Mucosa of stomach (tissue), 1 donor: ENCODE results near the gene HSPA12A.

Source experiments
- H3K27me3 ChIP-seq: one replicate; pipeline ENCODE4 v1.7.0; 2013; ENCODE audit warnings: mild to moderate bottlenecking, low read length; ENCODE audit not compliant: control insufficient read depth, insufficient read depth
- H3K36me3 ChIP-seq: one replicate; pipeline ENCODE4 v1.7.0; 2013; ENCODE audit warnings: low read length; ENCODE audit not compliant: control insufficient read depth, insufficient read depth
- H3K4me1 ChIP-seq: one replicate; pipeline ENCODE4 v1.7.0; 2013; ENCODE audit warnings: mild to moderate bottlenecking, low read length; ENCODE audit not compliant: control insufficient read depth, insufficient read depth
- H3K4me3 ChIP-seq: one replicate; pipeline ENCODE4 v1.7.0; 2013; ENCODE audit warnings: low read length
- H3K9ac ChIP-seq: one replicate; pipeline ENCODE4 v1.7.0; 2013; ENCODE audit warnings: mild to moderate bottlenecking, low read length, moderate library complexity
- H3K9me3 ChIP-seq: one replicate; pipeline ENCODE4 v1.7.0; 2013; ENCODE audit warnings: mild to moderate bottlenecking, low read length, moderate library complexity; ENCODE audit not compliant: control insufficient read depth
- donor health status: Pancreatic carcinoma.

HSPA12A gene

GRCh38 chr10:116637830-116638229 is 104.5 kb downstream of the HSPA12A start:
- H3K9ac ChIP-seq, result no peak overlapping the region
- no peaks in the 10 kb centered on the region for H3K4me1 ChIP-seq
- no peaks in the 10 kb centered on the region for H3K9me3 ChIP-seq
- H3K27me3 ChIP-seq, result no peaks in the 10 kb centered on the region
- no peaks in the 10 kb centered on the region for H3K36me3 ChIP-seq
- H3K4me3 ChIP-seq, result no peak overlapping the region

- Histone ChIP-seq H3K27me3 (no peaks in the 10 kb centered on the region), H3K9me3 (no peaks in the 10 kb centered on the region), H3K9ac (no peak overlapping the region), H3K36me3 (no peaks in the 10 kb centered on the region), H3K4me1 (no peaks in the 10 kb centered on the region), H3K4me3 (no peak overlapping the region)
Measured at GRCh38 chr10:116636976-116637375, 105.4 kb downstream of the HSPA12A start.

GRCh38 chr10:116636385-116636784 is 106.0 kb downstream of the HSPA12A start:
- Histone ChIP-seq H3K36me3 (no peaks in the 10 kb centered on the region), H3K27me3 (no peaks in the 10 kb centered on the region), H3K9ac (no peak overlapping the region), H3K4me1 (no peaks in the 10 kb centered on the region), H3K9me3 (no peaks in the 10 kb centered on the region), H3K4me3 (no peak overlapping the region)

- Histone ChIP-seq H3K9me3 (no peaks in the 10 kb centered on the region), H3K36me3 (no peaks in the 10 kb centered on the region), H3K4me3 (no peak overlapping the region), H3K9ac (no peak overlapping the region), H3K4me1 (no peaks in the 10 kb centered on the region), H3K27me3 (no peaks in the 10 kb centered on the region)
Measured at GRCh38 chr10:116634126-116634975, 108.0 kb downstream of the HSPA12A start.

GRCh38 chr10:116633216-116633600 is 109.2 kb downstream of the HSPA12A start:
- no peaks in the 10 kb centered on the region for H3K27me3 ChIP-seq
- H3K4me3 ChIP-seq, result no peak overlapping the region
- H3K9me3 ChIP-seq, result no peaks in the 10 kb centered on the region
- no peak overlapping the region for H3K9ac ChIP-seq
- no peaks in the 10 kb centered on the region for H3K4me1 ChIP-seq
- no peaks in the 10 kb centered on the region for H3K36me3 ChIP-seq

GRCh38 chr10:116632596-116633215 is 109.7 kb downstream of the HSPA12A start:
- Histone ChIP-seq H3K36me3 (no peaks in the 10 kb centered on the region), H3K27me3 (no peaks in the 10 kb centered on the region), H3K9me3 (no peaks in the 10 kb centered on the region), H3K4me3 (no peak overlapping the region), H3K4me1 (no peaks in the 10 kb centered on the region), H3K9ac (no peak overlapping the region)

- Histone ChIP-seq H3K9me3 (no peaks in the 10 kb centered on the region), H3K9ac (no peak overlapping the region), H3K36me3 (no peaks in the 10 kb centered on the region), H3K27me3 (peaks cover under 1% of the 10 kb centered on the region), H3K4me3 (no peak overlapping the region), H3K4me1 (peaks cover 4% of the 10 kb centered on the region)
Measured at GRCh38 chr10:116631871-116632295, 110.5 kb downstream of the HSPA12A start.

- Histone ChIP-seq H3K9ac (no peak overlapping the region), H3K4me1 (peaks cover 6% of the 10 kb centered on the region), H3K27me3 (peaks cover 14% of the 10 kb centered on the region), H3K4me3 (no peak overlapping the region), H3K36me3 (no peaks in the 10 kb centered on the region), H3K9me3 (no peaks in the 10 kb centered on the region)
Measured at GRCh38 chr10:116630020-116630419, 112.3 kb downstream of the HSPA12A start.

- Histone ChIP-seq H3K4me1 (peaks cover 6% of the 10 kb centered on the region), H3K36me3 (no peaks in the 10 kb centered on the region), H3K9ac (no peak overlapping the region), H3K27me3 (peaks cover 14% of the 10 kb centered on the region), H3K4me3 (no peak overlapping the region), H3K9me3 (no peaks in the 10 kb centered on the region)
Measured at GRCh38 chr10:116629340-116629739, 113.0 kb downstream of the HSPA12A start.

- Histone ChIP-seq H3K27me3 (peaks cover 14% of the 10 kb centered on the region), H3K9ac (no peak overlapping the region), H3K9me3 (no peaks in the 10 kb centered on the region), H3K4me1 (peaks cover 6% of the 10 kb centered on the region), H3K36me3 (no peaks in the 10 kb centered on the region), H3K4me3 (no peak overlapping the region)
Measured at GRCh38 chr10:116627386-116627933, 114.9 kb downstream of the HSPA12A start.

- H3K27me3 ChIP-seq, result peaks cover 14% of the 10 kb centered on the region
Measured at GRCh38 chr10:116626815-116627214, 115.6 kb downstream of the HSPA12A start.

GRCh38 chr10:116625845-116626244 is 116.5 kb downstream of the HSPA12A start:
- no peak overlapping the region for H3K9ac ChIP-seq
- H3K9me3 ChIP-seq, result no peaks in the 10 kb centered on the region
- peaks cover 22% of the 10 kb centered on the region for H3K4me1 ChIP-seq
- H3K27me3 ChIP-seq, result peaks cover 14% of the 10 kb centered on the region
- no peaks in the 10 kb centered on the region for H3K36me3 ChIP-seq
- H3K4me3 ChIP-seq, result no peak overlapping the region

More at GRCh38 chr10:116626815-116627214, 115.6 kb downstream of the HSPA12A start:
- Histone ChIP-seq H3K9me3 (no peaks in the 10 kb centered on the region), H3K4me3 (no peak overlapping the region), H3K36me3 (no peaks in the 10 kb centered on the region), H3K9ac (no peak overlapping the region), H3K4me1 (peaks cover 13% of the 10 kb centered on the region)
